ENCODE results near the gene PITX3. TPM values are rescaled to one million over a fixed set of nuclear protein-coding genes. Genes with fewer than 3 reads are reported as not detected.
"Not testable (repeated sequence)": the region's sequence is repeated elsewhere in the genome, so short reads cannot be mapped to it uniquely, and the experiment has no call there.

The PITX3 gene
- polyA plus RNA-seq, 4 donors: 0.04 TPM; not detected in 3

GRCh38 chr10:102254426-102254825, 13.1 kb upstream of the PITX3 start:
- Histone ChIP-seq H3K9me3 (ENCODE audit: control insufficient read depth in 2 of 2, insufficient read depth in 1 of 2, low read depth in 1 of 2, low read length in 1 of 2) (no peaks in the 10 kb centered on the region), H3K4me1 (ENCODE audit: control insufficient read depth in 3 of 3, insufficient read depth in 2 of 3, low read depth in 1 of 3, low read length in 2 of 3) (peaks cover 0 to 2% (median 0%) of the 10 kb centered on the region in 3 donors), H3K36me3 (ENCODE audit: control insufficient read depth in 3 of 3, insufficient read depth in 2 of 3, low read depth in 1 of 3, low read length in 3 of 3) (peaks cover 0 to 22% (median 0%) of the 10 kb centered on the region in 3 donors), H3K4me3 (ENCODE audit: low read depth in 1 of 3, low read length in 3 of 3) (no peak overlapping the region), H3K27me3 (ENCODE audit: control insufficient read depth in 3 of 3, insufficient read depth in 3 of 3, low read length in 3 of 3) (no peaks in the 10 kb centered on the region), H3K27ac (ENCODE audit: low read depth in 1 of 3, low read length in 2 of 3) (no peak overlapping the region)
- FAIRE-seq (no peak), DNase-seq (no peak)
- 68 to 76% (median 74%) methylated on average over 1 of the region's 1 CpG for WGBS, 3 donors

DNA sequence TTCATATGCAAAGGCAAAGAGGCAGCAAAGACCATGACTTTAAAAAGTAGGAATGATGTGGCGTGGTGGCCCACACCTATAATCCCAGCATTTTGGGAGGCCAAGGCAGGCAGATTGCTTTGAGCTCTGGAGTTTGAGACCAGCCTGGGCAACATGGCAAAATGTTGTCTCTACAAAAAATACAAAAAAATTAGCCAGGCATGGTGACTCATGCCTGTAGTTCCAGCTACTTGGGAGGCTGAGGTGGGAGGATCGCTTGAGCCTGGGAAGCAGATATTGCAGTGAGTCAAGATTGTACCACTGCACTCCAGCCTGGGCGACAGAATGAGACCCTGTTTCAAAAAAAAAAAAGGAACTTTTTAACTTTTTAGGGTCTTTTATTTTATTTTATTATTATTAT, 11.2 kb upstream of the PITX3 start:
- H3K4me3 ChIP-seq (ENCODE audit: low read depth in 1 of 3, low read length in 3 of 3); H3K27me3 ChIP-seq (ENCODE audit: control insufficient read depth in 3 of 3, insufficient read depth in 3 of 3, low read length in 3 of 3); FAIRE-seq; DNase-seq; H3K27ac ChIP-seq (ENCODE audit: low read depth in 1 of 3, low read length in 2 of 3); H3K9me3 ChIP-seq (ENCODE audit: control insufficient read depth in 2 of 2, insufficient read depth in 1 of 2, low read depth in 1 of 2, low read length in 1 of 2); H3K4me1 ChIP-seq (ENCODE audit: control insufficient read depth in 3 of 3, insufficient read depth in 2 of 3, low read depth in 1 of 3, low read length in 2 of 3): not testable (repeated sequence)
- 93 to 96% (median 94%) methylated on average over 3 of the region's 3 CpGs for WGBS, 3 donors
- H3K36me3 ChIP-seq (ENCODE audit: control insufficient read depth in 3 of 3, insufficient read depth in 2 of 3, low read depth in 1 of 3, low read length in 3 of 3): peaks cover 0 to 24% (median 0%) of the 10 kb centered on the region in 3 donors

DNA sequence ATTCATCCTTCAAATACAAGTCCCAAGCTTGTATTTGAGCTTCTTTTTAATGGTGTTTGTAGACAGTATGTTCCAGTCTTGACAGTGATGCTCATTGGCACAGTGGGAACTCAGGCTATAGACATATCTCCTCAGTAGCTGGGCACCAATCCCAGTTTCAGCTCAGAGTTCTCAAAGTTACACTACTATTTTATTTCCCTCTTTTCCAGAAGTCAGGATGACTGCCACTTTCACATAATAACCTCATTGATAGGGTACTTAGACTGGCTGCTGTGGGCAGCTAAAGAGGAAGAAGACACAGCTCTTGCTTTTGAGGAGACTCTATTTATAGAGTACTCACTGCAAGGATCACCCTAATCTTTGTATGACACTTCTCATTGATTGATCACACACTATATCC, 6.4 kb upstream of the PITX3 start:
- peaks cover 0 to 14% (median 0%) of the 10 kb centered on the region in 3 donors for H3K36me3 ChIP-seq (ENCODE audit: control insufficient read depth in 3 of 3, insufficient read depth in 2 of 3, low read depth in 1 of 3, low read length in 3 of 3)

GRCh38 chr10:102246261-102246660, 4.9 kb upstream of the PITX3 start:
- Histone ChIP-seq H3K4me1 (ENCODE audit: control insufficient read depth in 3 of 3, insufficient read depth in 2 of 3, low read depth in 1 of 3, low read length in 2 of 3) (peaks cover 12 to 27% (median 19%) of the 10 kb centered on the region in 3 donors), H3K4me3 (ENCODE audit: low read depth in 1 of 3, low read length in 3 of 3) (peak overlapping the region; percentile 69 to 96 (median 75)), H3K9me3 (ENCODE audit: control insufficient read depth in 2 of 2, insufficient read depth in 1 of 2, low read depth in 1 of 2, low read length in 1 of 2) (no peaks in the 10 kb centered on the region), H3K27ac (ENCODE audit: low read depth in 1 of 3, low read length in 2 of 3) (peak overlapping the region in 2 of 3 donors; percentile 88 to 90), H3K36me3 (ENCODE audit: control insufficient read depth in 3 of 3, insufficient read depth in 2 of 3, low read depth in 1 of 3, low read length in 3 of 3) (peaks cover 0 to 7% (median 0%) of the 10 kb centered on the region in 3 donors), H3K27me3 (ENCODE audit: control insufficient read depth in 3 of 3, insufficient read depth in 3 of 3, low read length in 3 of 3) (peaks cover 0 to 12% (median 0%) of the 10 kb centered on the region in 3 donors)
- no peak for FAIRE-seq
- peak; percentile 27 to 38 for DNase-seq
- WGBS, 3 donors: 6 to 16% (median 9%) methylated on average over 3 of the region's 3 CpGs

More for the DNA sequence above, 6.4 kb upstream of the PITX3 start:
- Histone ChIP-seq H3K4me3 (ENCODE audit: low read depth in 1 of 3, low read length in 3 of 3) (no peak overlapping the region), H3K27ac (ENCODE audit: low read depth in 1 of 3, low read length in 2 of 3) (no peak overlapping the region), H3K27me3 (ENCODE audit: control insufficient read depth in 3 of 3, insufficient read depth in 3 of 3, low read length in 3 of 3) (no peaks in the 10 kb centered on the region), H3K4me1 (ENCODE audit: control insufficient read depth in 3 of 3, insufficient read depth in 2 of 3, low read depth in 1 of 3, low read length in 2 of 3) (peaks cover 12 to 19% (median 18%) of the 10 kb centered on the region in 3 donors), H3K9me3 (ENCODE audit: control insufficient read depth in 2 of 2, insufficient read depth in 1 of 2, low read depth in 1 of 2, low read length in 1 of 2) (no peaks in the 10 kb centered on the region)
- FAIRE-seq: no peak
- no peak for DNase-seq

- peaks cover 12 to 29% (median 19%) of the 10 kb centered on the region in 3 donors for H3K4me1 ChIP-seq (ENCODE audit: control insufficient read depth in 3 of 3, insufficient read depth in 2 of 3, low read depth in 1 of 3, low read length in 2 of 3)
- 0 to 2% (median 0%) methylated on average over 4 of the region's 4 CpGs for WGBS, 3 donors
Observed at GRCh38 chr10:102245932-102246251, 4.6 kb upstream of the PITX3 start.

GRCh38 chr10:102245082-102245931, 4.0 kb upstream of the PITX3 start, which contains the start of gene GBF1:
Gene GBF1, plus strand, starts transcription at chr10:102245532. Its CDS starts 13,407 bp downstream, at chr10:102258939.
- DNase-seq (peak; percentile 98 to 100), FAIRE-seq (peak; percentile 84)
- Histone ChIP-seq H3K4me3 (ENCODE audit: low read depth in 1 of 3, low read length in 3 of 3) (peak within 1 kb of the TSS; percentile 69 to 96 (median 75)), H3K27ac (ENCODE audit: low read depth in 1 of 3, low read length in 2 of 3) (peak within 1 kb of the TSS; percentile 82 to 90 (median 88)), H3K9me3 (ENCODE audit: control insufficient read depth in 2 of 2, insufficient read depth in 1 of 2, low read depth in 1 of 2, low read length in 1 of 2) (no peaks in the 10 kb centered on the region), H3K27me3 (ENCODE audit: control insufficient read depth in 3 of 3, insufficient read depth in 3 of 3, low read length in 3 of 3) (peaks cover 0 to 22% (median 4%) of the 10 kb centered on the region in 3 donors), H3K36me3 (ENCODE audit: control insufficient read depth in 3 of 3, insufficient read depth in 2 of 3, low read depth in 1 of 3, low read length in 3 of 3) (peaks cover 0 to 4% (median 0%) of the 10 kb centered on the region in 3 donors), H3K4me1 (ENCODE audit: control insufficient read depth in 3 of 3, insufficient read depth in 2 of 3, low read depth in 1 of 3, low read length in 2 of 3) (peaks cover 10 to 35% (median 19%) of the 10 kb centered on the region in 3 donors)
- 0% methylated on average over 44 to 47 of the region's 47 CpGs for WGBS, 3 donors

More at GRCh38 chr10:102245932-102246251, 4.6 kb upstream of the PITX3 start:
- FAIRE-seq (no peak), DNase-seq (peak in 1 of 2 donors; percentile 35)
- H3K27me3 ChIP-seq (ENCODE audit: control insufficient read depth in 3 of 3, insufficient read depth in 3 of 3, low read length in 3 of 3): peaks cover 0 to 16% (median 3%) of the 10 kb centered on the region in 3 donors
- H3K27ac ChIP-seq (ENCODE audit: low read depth in 1 of 3, low read length in 2 of 3): peak overlapping the region; percentile 82 to 90 (median 88)
- H3K4me3 ChIP-seq (ENCODE audit: low read depth in 1 of 3, low read length in 3 of 3): peak overlapping the region; percentile 69 to 96 (median 75)
- no peaks in the 10 kb centered on the region for H3K9me3 ChIP-seq (ENCODE audit: control insufficient read depth in 2 of 2, insufficient read depth in 1 of 2, low read depth in 1 of 2, low read length in 1 of 2)
- H3K36me3 ChIP-seq (ENCODE audit: control insufficient read depth in 3 of 3, insufficient read depth in 2 of 3, low read depth in 1 of 3, low read length in 3 of 3): peaks cover 0 to 7% (median 0%) of the 10 kb centered on the region in 3 donors

DNA sequence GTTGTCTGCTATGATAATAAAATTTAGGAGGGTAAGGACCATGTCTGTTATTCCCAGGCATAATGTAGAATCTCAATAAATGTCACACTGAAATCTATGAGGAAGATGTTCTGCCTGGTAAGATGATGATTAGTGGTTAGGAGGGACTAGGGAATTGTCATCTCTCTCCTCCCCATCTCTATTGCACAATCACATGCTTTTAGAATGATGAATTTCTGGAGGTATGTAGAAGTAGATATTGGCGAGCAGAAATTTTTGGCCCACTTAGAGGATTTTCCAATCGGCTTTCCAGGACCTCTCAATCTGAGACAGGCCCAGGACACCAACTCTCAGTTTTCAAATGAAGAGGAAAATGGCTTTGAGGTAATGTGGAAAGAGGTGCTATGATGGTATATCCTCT, 2.0 kb upstream of the PITX3 start:
- FAIRE-seq: no peak

GRCh38 chr10:102242118-102242485, 790 bp upstream of the PITX3 start:
- H3K4me1 ChIP-seq (ENCODE audit: control insufficient read depth in 3 of 3, insufficient read depth in 2 of 3, low read depth in 1 of 3, low read length in 2 of 3): peaks cover 2 to 25% (median 7%) of the 10 kb centered on the region in 3 donors
- 13 to 33% (median 25%) methylated on average over 7 of the region's 7 CpGs for WGBS, 3 donors
- peaks cover 0 to 51% (median 9%) of the 10 kb centered on the region in 3 donors for H3K27me3 ChIP-seq (ENCODE audit: control insufficient read depth in 3 of 3, insufficient read depth in 3 of 3, low read length in 3 of 3)
- no peaks in the 10 kb centered on the region for H3K36me3 ChIP-seq (ENCODE audit: control insufficient read depth in 3 of 3, insufficient read depth in 2 of 3, low read depth in 1 of 3, low read length in 3 of 3)
- H3K9me3 ChIP-seq (ENCODE audit: control insufficient read depth in 2 of 2, insufficient read depth in 1 of 2, low read depth in 1 of 2, low read length in 1 of 2): no peaks in the 10 kb centered on the region
- FAIRE-seq (no peak), DNase-seq (no peak)
- no peak overlapping the region for H3K27ac ChIP-seq (ENCODE audit: low read depth in 1 of 3, low read length in 2 of 3)
- peak overlapping the region in 2 of 3 donors; percentile 51 to 53 for H3K4me3 ChIP-seq (ENCODE audit: low read depth in 1 of 3, low read length in 3 of 3)

More for the DNA sequence above, 2.0 kb upstream of the PITX3 start:
- H3K27me3 ChIP-seq (ENCODE audit: control insufficient read depth in 3 of 3, insufficient read depth in 3 of 3, low read length in 3 of 3): peaks cover 0 to 40% (median 6%) of the 10 kb centered on the region in 3 donors
- no peaks in the 10 kb centered on the region for H3K36me3 ChIP-seq (ENCODE audit: control insufficient read depth in 3 of 3, insufficient read depth in 2 of 3, low read depth in 1 of 3, low read length in 3 of 3)
- H3K4me3 ChIP-seq (ENCODE audit: low read depth in 1 of 3, low read length in 3 of 3): no peak overlapping the region
- H3K27ac ChIP-seq (ENCODE audit: low read depth in 1 of 3, low read length in 2 of 3): no peak overlapping the region
- H3K9me3 ChIP-seq (ENCODE audit: control insufficient read depth in 2 of 2, insufficient read depth in 1 of 2, low read depth in 1 of 2, low read length in 1 of 2): no peaks in the 10 kb centered on the region
- DNase-seq: no peak
- H3K4me1 ChIP-seq (ENCODE audit: control insufficient read depth in 3 of 3, insufficient read depth in 2 of 3, low read depth in 1 of 3, low read length in 2 of 3): peaks cover 6 to 29% (median 16%) of the 10 kb centered on the region in 3 donors
- WGBS, 3 donors: 82 to 88% (median 86%) methylated on average over 2 of the region's 2 CpGs
